Measurements from ENCODE around the gene NXPE2. TPM values are rescaled to one million over a fixed set of nuclear protein-coding genes. Genes with fewer than 3 reads are reported as not detected.

The NXPE2 gene
- polyA plus RNA-seq, 1 experiment = 0.04 TPM

DNA sequence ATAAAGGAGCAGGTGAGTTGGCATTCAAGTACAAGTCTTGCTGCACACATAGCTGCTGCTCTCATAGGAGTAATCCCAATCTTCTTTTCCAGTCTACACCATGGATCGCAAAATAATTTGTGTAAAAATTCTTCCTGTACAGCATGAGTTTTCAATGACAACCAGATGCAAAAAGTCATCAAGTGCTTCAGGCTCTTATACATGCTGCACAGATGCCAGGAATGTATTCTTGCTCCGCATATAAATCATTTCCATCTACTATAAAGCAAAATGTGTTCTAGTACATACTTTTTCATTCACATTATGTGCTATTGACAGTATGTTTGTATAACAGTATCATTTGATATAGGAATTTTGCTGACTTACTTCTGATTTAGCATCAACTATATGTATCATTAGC is 35.4 kb downstream of the NXPE2 start:
- POLR2A ChIA-PET = no interaction called here
- DNase-seq (ENCODE audit: low read depth, low spot score) = no peak
- no peak for TF ChIP-seq CTCF (IDR thresholded peaks at IDR 0.05; ENCODE audit: low read depth, low read length)
- Histone ChIP-seq H3K9me3 (ENCODE audit: control insufficient read depth, insufficient read depth, low read length) (no peaks in the 10 kb centered on the region), H3K4me3 (ENCODE audit: low read depth, low read length) (no peak overlapping the region), H3K27ac (ENCODE audit: low read depth, low read length) (no peak overlapping the region), H3K27me3 (ENCODE audit: control insufficient read depth, insufficient read depth, low read length) (no peaks in the 10 kb centered on the region)
- CTCF ChIA-PET = no interaction called here

DNA sequence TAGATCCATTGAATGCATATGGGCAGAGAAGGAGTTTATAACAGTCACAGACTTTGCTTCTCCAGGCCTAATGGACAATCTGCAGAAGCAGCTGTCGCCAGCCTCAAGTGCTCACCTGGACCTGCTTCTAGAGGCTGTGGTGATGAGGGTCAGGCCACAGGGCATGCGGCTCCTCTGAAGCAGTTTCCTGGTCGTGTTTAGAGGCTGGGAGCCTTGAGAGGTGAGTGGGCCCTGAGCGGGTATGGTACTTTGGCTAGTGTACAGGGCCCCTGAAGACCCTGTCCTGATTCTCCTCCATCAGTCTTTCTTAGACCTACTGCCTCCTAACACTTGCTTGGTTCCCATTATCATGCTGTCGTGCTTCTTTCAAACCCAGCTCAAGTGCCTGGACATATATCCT is 41.2 kb downstream of the NXPE2 start:
- no peaks in the 10 kb centered on the region for H3K27me3 ChIP-seq (ENCODE audit: control insufficient read depth, insufficient read depth, low read length)
- ChIA-PET POLR2A (no interaction called here), CTCF (no interaction called here)
- no peak for DNase-seq (ENCODE audit: low read depth, low spot score)
- no peak for TF ChIP-seq CTCF (IDR thresholded peaks at IDR 0.05; ENCODE audit: low read depth, low read length)
- no peak overlapping the region for H3K4me3 ChIP-seq (ENCODE audit: low read depth, low read length)
- H3K9me3 ChIP-seq (ENCODE audit: control insufficient read depth, insufficient read depth, low read length) = no peaks in the 10 kb centered on the region
- no peak overlapping the region for H3K27ac ChIP-seq (ENCODE audit: low read depth, low read length)

GRCh38 chr11:114724916-114725524 is 46.7 kb downstream of the NXPE2 start:
- no peaks in the 10 kb centered on the region for H3K9me3 ChIP-seq (ENCODE audit: control insufficient read depth, insufficient read depth, low read length)
- H3K4me3 ChIP-seq (ENCODE audit: low read depth, low read length) = no peak overlapping the region
- H3K27ac ChIP-seq (ENCODE audit: low read depth, low read length) = no peak overlapping the region
- TF ChIP-seq CTCF (IDR thresholded peaks at IDR 0.05; ENCODE audit: low read depth, low read length) = no peak
- H3K27me3 ChIP-seq (ENCODE audit: control insufficient read depth, insufficient read depth, low read length) = no peaks in the 10 kb centered on the region
- POLR2A ChIA-PET = no interaction called here
- CTCF ChIA-PET = interaction anchor here (0.6 to 1.5 kb wide), 2 partner anchors 13 to 15 kb away, joined by 5 to 7 read pairs; no protein-coding TSS in a partner anchor
- DNase-seq (ENCODE audit: low read depth, low spot score) = no peak

- Histone ChIP-seq H3K27ac (ENCODE audit: low read depth, low read length) (no peak overlapping the region), H3K27me3 (ENCODE audit: control insufficient read depth, insufficient read depth, low read length) (no peaks in the 10 kb centered on the region), H3K9me3 (ENCODE audit: control insufficient read depth, insufficient read depth, low read length) (no peaks in the 10 kb centered on the region), H3K4me3 (ENCODE audit: low read depth, low read length) (no peak overlapping the region)
- no peak for TF ChIP-seq CTCF (IDR thresholded peaks at IDR 0.05; ENCODE audit: low read depth, low read length)
- no peak for DNase-seq (ENCODE audit: low read depth, low spot score)
- ChIA-PET POLR2A (no interaction called here), CTCF (interaction anchor here (1.5 kb wide), 1 partner anchor 14 kb away, joined by 7 read pairs; no protein-coding TSS in a partner anchor)
Observed at GRCh38 chr11:114725623-114726022, 47.3 kb downstream of the NXPE2 start.

GRCh38 chr11:114736806-114737205 is 58.5 kb downstream of the NXPE2 start:
- H3K27me3 ChIP-seq (ENCODE audit: control insufficient read depth, insufficient read depth, low read length) = no peaks in the 10 kb centered on the region
- ChIA-PET POLR2A (no interaction called here), CTCF (no interaction called here)
- H3K4me3 ChIP-seq (ENCODE audit: low read depth, low read length) = no peak overlapping the region
- no peak for DNase-seq (ENCODE audit: low read depth, low spot score)
- H3K9me3 ChIP-seq (ENCODE audit: control insufficient read depth, insufficient read depth, low read length) = no peaks in the 10 kb centered on the region
- H3K27ac ChIP-seq (ENCODE audit: low read depth, low read length) = no peak overlapping the region
- TF ChIP-seq CTCF (IDR thresholded peaks at IDR 0.05; ENCODE audit: low read depth, low read length) = no peak
